HG03025 (cell line): ENCODE results near the gene ATIC.
"Not testable (repeated sequence)": the region's sequence is repeated elsewhere in the genome, so short reads cannot be mapped to it uniquely, and the experiment has no call there.

ENCODE experiments used
- ATAC-seq: cut with Tn5 transposase; IDR thresholded peaks from one replicate; pipeline ENCODE4 v1.9.1; 2021; ENCODE audit warnings: mild to moderate bottlenecking, moderate library complexity; ENCODE audit not compliant: unreplicated experiment, low FRiP score

Gene ATIC

DNA sequence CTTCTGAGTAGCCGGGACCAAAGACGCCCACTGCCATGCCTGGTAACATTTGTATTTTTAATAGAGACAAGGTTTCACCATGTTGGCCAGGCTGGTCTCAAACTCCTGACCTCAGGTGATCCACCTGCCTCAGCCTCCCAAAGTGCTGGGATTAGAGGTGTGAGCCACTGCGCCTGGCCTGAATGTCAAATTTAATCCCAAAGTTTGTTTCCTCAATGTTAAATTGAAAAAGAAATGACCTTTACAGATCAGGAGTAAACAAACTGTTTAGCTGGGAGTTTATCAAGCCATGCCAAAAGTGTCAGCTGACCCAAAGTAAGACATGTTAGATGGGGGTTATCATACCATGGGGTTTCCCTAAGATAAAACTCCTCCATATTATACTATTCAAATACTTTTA lies 48.2 kb downstream of the ATIC start:
- ATAC-seq, result not testable (repeated sequence)

DNA sequence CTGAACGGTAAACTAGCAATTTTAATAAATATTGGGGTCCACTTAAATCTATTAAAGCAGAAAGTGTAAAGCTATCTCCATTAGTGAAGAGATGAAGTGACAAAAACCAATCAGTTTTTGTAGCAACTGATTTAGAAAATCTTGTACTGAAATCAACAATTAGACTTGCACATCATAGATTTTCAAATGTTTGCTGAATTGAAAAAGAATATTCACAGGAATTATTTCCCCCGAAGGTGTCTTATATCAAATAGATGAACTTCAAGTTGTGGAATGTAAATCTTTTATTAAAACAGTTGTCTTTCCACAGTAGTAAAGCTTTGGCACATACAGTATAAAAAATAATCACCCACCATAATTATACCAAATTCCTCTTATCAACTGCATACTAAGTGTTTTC lies 48.7 kb downstream of the ATIC start:
- no peak for ATAC-seq

DNA sequence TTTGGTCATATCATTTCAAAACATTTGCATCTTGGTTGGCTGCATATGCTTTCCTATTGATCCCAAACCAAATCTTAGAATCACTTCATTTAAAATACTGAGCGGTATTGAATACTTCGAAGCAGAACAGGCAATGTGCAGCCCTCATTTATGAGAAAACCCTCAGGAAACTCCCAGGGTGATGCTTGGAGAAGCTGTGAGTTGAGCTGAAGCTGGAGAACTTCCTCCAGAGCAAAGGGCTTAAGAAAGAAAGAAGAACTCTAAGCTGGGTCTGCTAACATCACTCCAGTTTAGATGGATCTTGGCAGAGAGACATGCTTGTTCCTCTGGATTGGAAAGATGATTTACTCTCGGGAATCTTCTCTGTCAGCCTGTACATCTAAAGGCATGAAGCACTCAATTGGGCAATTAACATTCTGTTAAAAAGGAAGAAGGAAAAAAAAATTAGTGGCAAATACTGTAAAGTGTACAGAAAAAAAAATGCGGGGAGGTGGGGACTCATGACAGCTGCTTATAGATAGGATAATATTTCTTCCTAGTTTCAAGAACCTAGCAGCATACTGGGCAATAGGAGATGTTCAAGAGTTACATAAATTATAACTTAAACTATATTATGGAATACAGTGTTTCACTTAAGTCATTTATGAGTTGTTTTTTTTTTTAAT lies 49.5 kb downstream of the ATIC start:
- no peak for ATAC-seq

DNA sequence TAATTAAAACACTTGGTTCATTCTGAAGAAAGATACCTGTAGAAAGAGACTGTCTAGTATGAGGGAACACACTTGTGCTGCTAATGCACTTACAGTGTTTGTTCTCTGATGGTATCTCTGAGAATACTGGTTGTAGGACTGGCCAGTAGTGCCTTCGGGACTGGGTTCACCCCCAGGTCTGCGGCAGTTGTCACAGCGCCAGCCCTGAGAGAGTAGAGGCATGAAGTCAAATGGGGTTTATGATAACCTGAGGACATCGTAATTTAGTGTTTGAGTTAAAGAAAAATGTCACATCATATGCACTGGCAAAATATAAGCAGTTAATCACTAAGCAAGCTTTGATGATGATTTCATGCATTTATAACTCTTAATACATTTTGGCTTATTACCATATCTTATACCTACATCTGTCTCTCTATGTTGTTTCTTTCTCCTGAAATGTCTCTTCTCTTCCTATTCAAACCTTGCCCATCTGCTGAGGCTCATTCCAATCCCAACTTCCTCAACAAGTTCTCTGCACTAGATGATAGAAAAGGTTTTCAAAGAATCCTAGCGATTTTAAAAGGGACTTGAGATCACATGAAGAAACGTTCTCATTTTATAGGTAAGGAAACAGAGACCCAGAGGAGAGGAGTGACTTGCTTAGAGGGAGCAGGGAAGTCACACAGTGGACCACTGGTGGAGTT lies 50.2 kb downstream of the ATIC start:
- ATAC-seq, result no peak

DNA sequence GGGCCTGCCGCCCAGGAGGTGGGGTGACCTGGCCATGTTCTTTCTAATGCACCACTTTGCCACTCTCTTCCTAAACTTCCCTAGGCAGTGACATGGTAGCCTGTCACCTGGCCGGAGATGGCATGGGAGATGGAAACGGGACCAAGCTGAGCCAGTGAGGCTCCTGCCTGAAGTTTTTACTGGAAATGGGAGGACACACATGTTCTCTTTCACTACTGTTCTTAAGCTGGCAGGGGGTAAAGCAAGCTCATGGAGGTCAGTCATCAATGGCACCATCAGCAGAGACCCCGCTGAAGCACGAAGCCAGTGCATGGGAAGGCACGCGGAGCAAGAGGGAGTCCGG lies 50.7 kb downstream of the ATIC start:
- ATAC-seq, result no peak

DNA sequence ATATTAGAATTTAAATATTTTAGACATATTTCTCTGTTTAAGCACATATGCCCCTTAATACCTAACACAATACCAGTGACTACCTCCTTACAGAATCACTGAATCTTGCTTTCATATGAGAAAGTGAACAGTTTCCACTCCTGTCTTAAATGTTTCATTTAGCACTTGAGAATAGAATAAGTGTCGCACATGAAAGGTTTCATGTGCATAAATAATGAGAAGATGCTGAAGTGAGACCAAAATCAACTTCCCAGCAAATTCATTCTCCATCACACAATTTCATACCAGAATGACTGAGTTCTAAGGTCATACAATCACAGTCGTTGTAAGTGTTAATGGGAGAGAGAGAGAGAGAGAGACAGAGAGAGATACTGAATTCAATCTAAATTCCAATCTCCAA lies 51.2 kb downstream of the ATIC start:
- ATAC-seq, result no peak

DNA sequence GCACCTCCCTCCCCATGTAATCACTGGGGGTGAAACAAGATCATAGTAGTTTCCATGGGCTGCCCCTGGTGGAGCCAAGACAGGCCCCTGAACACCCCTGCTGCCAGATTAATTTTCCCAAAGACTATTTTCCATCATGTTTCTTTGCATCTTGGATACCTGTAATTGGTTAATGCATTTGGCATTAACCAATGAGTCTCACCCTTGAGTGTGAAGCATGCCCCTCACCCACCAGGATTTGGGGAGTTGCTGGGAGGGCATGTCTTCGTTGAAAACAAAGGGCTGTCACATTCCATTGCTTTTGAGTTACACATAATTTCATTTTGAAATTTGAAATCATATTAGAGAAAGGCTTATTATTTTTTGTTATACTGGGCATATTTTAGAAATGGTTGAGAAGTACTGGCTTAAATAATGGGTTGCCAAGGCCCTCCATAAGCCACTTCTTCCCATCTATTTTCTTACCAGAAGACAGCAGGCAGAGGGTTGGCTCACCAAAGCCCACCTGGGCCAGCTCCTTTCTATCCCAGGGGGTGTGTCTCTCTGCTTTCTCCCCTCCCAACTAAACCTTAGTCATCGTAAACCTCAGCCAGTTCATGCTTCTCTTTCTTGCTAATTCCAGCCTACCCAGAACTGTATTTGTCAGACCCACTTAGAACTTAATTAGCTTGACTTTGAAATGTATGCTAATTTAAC lies 51.8 kb downstream of the ATIC start:
- no peak for ATAC-seq

DNA sequence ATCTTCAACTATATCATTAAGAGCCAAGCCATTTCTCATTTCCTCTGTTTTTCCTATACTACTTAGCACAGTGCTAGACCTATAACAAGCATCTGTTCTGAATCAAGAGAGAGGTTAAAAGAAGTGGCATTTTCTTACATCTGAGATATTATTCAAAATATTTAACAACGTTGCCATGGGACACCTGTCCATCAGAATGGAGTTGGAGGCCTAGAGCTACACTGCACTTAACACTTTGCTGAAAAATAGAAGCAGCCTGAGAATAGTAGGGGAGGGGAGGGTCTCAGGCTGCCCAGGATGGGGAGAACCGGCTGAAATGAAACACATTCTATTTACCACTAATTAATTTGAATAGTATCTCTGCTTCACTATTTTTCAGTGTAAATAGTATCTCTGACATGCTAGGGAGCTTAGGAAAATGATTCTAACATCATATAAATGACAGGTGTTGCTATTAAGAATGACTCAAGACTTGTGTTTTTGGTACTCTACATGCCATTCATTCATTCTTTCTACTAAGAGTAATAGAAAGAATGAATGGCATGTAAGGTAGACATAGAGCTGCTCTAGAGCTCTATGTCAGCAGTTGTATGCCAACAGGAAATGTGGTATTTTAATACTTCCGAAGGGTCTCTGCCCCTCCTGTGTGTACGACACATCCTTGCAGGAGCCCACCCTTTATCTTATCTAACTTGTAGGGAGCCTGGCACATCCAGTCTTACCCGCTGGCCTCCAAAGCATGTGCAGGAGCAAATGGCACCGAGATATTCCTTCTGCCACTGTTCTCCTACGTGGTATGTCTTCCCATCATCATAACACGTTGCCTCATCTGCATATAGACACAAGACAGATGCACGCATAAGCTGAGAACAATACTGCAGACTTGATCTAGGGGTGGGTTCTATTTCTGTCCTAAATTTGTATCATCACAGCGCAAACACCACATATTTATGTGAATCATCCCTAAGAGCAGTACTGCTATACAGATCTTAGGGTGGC lies 52.6 kb downstream of the ATIC start:
- no peak for ATAC-seq

DNA sequence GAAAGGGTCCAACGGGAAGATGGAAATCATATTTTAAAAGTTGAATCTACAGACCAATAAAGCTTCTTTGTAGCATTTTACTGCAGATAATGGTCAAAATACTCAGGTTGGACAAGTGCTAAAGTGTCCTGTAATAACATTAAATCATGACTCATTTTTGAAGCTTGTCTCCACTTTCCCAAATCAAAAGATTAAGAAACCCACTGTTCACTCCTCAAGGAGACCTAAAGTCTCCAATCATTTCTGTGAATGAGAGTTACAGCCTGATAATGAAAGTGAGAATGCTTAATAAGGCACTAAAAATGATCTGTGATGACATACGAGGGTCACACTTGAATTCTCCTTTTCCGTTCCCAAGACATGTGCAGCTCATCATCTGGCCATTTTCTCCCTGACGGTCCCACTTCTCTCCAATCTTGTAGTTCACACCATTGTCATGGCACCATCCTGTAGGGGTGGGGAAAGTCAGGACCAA lies 53.4 kb downstream of the ATIC start:
- ATAC-seq, result no peak

DNA sequence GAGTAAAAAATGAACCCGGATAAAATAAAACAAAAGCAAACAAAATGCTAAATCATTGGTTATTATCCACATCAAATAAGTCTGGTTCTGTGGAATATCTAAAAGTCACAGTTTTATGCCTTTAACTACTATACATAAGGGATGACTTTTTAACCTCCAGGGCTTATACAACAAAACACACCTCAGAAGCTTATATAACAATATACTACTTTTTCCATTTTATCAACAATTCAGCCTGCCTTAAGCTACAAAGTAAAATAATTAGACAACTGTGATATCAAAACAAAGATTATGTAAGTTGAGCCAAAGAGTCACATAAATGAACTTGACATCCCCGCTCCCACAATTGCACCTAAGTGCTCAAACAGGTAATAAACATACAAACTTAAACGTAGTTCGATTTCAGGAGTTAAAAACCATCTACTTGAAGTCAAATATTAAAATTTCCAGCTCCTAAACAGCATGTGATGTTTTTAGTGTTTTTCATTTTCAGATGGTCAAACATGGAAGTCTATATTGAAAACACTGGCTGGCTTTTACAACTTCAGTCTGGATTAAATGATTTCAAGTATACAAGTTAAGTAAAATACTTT lies 54.7 kb downstream of the ATIC start:
- ATAC-seq, result no peak

DNA sequence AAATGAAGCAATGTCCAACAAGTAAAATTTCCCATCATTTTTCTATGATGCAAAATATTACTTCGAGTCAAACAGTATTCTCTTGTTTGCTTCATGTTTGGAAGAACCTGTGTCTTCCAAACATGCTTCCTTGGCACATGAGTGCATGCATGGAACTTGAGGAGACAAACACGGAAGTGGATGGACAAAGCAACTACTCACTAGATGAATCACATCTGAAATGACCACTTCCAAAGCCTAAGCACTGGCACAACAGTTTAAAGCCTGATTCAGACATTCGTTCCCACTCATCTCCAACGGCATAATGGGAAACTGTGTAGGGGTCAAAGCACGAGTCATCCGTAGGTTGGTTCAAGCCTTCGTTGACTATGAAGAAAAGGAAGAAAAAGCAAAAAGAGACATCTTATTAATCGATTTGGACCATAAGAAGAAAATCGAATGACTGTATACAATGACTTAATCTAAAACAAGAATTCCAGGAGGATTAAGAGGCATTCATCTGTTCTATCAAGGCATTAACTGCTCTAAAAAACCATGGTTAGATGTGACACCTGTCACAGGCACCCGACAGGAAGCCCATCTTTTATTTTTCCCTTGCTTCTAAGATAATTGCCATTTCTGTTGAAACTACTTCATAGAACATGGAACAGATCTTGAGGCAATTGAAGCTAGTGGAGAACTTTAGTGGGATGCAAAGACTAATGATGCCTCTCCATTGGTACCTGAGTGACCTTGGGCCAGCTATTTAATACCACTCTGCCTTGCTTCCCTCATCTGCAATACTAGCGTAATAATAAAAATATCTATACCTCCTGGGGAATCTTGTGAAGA lies 56.0 kb downstream of the ATIC start:
- ATAC-seq, result no peak

DNA sequence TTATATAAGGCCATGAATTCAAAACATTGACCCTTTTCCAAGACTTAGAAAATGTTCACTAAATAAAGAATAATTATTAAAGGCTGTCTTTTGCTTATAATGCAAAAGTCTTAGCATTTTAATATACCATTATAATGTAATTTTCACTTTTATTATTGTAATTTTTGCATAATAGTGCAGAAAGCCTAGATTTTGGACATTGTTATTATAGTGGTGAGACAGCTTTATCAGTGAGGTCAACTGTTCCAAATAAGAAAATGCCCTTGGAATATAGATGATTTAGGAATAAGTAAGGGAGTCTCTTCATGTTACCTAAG lies 56.6 kb downstream of the ATIC start:
- no peak for ATAC-seq

DNA sequence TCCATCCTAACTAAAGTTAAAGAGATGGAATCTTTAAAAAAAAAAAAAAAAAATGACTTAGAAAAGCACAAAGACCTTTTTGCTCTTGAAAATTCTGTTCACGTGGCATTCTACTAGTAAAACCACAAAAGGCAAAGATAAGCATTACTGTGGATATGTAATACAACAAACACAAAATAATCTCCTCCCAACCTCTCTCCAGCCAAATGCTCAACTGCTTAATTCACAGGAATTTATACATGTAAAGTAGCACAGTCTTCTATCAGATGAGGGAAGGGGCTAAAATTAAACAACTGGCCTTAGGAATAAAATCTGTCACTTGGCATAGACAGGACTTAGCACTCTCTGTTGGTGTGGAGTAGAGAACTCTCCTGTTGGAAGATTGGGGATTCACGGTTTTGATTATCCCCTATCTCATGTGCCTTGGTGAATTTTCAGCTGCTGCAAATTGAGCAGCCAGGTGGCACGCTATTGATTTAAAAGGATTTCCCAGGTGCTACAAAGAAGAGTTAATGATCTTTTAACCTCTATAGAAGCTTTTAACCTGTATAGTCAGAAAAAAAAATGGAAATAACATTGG lies 57.4 kb downstream of the ATIC start:
- ATAC-seq, result no peak

DNA sequence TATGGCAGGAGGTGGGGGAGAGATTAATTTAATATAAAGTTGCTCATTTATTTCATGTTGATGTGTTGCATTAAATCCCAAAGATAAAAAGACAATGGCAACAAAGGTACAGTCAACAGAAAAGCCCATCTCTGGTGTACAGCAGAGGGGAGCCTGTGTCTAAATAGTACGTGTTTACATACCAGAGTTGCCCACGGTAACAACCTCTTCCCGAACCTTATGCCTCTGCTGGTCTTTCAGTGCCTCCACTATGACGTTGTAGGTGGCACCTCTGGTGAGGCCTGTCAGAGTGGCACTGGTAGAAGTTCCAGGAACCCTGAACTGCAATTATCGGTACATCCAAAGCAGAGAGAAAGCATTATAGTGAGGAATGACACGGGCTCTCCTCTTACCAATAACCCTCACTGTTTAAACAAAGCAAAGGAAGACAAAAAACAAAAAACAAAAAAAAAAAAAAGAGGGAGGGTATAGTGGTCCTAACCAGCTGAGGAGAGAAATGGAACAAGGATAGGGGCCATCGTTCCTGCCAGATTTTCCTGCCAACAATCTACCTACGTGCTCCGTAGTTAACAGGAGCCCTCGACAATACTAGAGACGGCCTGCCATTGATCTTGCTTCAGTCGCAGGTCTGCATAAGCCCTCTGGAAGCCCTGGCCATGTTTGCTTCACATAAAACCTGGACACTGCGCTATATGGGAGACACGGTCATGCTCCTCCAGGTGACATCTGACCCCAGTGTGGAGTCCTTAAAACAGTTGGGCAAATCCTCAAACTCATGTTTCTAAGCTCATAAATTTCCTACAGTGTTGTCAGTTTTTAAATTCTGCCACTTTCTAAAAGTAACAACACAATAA lies 58.5 kb downstream of the ATIC start:
- ATAC-seq, result no peak

DNA sequence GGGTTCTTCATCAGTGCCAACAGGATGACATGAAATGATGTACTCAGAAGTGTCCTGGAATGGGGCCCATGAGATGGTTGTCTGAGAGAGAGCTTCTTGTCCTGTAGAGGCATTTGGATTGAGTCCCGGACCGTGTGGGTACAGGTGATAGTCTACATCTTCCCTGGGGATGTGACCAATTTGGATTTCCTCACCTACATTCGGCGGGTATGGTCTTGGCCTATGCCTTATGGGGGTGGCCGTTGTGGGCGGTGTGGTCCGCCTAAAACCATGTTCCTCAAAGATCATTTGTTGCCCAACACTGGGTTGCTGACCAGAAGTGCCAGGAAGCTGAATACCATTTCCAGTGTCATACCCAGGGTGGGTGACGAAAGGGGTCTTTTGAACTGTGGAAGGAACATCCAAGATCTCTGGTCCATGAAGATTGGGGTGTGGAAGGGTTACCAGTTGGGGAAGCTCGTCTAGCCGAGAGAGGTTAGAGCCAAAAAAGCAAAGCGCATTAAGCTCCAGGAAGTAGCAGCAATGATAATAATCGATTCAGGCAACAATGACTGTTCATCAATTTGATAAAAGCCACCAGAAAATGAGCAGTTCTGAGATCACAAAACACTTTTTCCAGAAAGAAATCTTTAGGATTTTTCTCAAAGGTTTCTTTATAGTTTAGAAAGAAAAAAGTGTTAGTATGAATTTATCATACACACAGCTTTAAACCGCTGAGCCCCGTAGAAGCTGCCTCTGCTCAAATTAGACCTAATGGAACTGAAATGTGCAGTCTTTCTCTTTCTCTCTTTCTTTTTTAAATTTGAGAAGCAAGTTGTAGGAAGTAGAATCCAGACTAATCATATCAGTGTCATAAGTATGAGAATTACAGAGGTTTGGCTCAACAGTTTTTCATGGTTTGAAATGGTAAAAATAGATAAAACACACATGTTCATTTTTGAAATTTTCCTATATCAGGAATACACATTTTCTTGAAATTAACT lies 60.3 kb downstream of the ATIC start:
- no peak for ATAC-seq

DNA sequence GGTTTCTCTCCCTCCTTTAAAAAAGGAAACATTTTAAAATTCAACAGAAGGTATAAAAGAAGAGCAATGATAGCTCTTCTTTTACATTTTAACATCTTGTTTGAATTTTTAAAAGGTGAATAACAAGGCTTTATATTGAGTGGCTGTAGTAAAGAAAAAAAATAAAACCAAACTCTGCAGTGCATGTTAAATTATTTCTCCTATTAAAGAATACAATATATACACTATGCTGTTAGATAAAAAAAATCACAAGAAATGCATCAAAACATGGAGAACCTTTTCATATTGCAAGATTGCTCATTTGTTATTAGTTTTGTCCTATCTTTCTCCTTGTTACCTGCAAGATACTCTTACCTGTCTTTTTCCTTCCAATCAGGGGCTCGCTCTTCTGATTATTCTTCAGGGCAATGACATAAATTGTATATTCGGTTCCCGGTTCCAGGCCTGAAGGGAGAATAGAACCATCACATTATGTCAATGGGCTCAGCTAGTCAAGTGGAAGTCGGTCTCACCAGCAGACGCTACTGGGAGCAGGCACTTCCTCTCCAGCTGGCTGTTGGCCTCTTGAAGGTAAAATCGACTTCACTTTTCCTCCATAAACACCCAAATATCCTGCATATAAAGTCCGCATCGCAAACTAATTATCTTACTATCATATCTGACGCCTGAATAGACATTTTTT lies 61.2 kb downstream of the ATIC start:
- ATAC-seq, result no peak

DNA sequence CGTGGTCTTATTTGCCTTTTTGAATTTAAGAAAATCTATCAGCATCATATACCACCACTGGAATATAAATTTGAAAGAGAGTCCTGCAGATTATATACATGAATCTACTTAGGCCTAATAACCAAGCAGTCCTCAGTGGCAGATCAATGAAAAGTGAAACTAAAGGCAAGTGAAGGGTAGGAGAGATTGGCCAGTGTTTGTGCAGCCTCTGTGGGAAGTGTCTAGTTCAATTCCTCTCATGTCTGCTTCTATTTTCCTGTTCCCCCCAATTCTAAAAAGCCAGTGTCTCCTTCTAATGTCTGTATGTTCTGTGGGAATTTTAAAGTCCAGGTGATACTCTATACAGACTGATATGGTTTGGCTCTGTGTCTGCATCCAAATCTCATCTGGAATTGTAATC lies 62.1 kb downstream of the ATIC start:
- ATAC-seq, result no peak
